Measurements from ENCODE around the gene CRCP.
"Not testable (repeated sequence)": the region's sequence is repeated elsewhere in the genome, so short reads cannot be mapped to it uniquely, and the experiment has no call there.

Gene CRCP

GRCh38 chr7:66156035-66156434 is 41.4 kb downstream of the CRCP start:
- not testable (repeated sequence) for DNase-seq (ENCODE audit: low spot score)

GRCh38 chr7:66157060-66157459 is 42.4 kb downstream of the CRCP start:
- no peak for DNase-seq (ENCODE audit: low spot score)

GRCh38 chr7:66162622-66163021 is 48.0 kb downstream of the CRCP start:
- DNase-seq (ENCODE audit: low spot score) = no peak

GRCh38 chr7:66163186-66163610 is 48.6 kb downstream of the CRCP start:
- no peak for DNase-seq (ENCODE audit: low spot score)

- no peak for DNase-seq (ENCODE audit: low spot score)
These were observed 49.7 kb downstream of the CRCP start for GRCh38 chr7:66164356-66164755.

GRCh38 chr7:66167773-66168387 is 53.2 kb downstream of the CRCP start:
- DNase-seq (ENCODE audit: low spot score) = no peak

GRCh38 chr7:66169616-66170015 is 55.0 kb downstream of the CRCP start:
- no peak for DNase-seq (ENCODE audit: low spot score)

- DNase-seq (ENCODE audit: low spot score) = no peak
These were observed 55.9 kb downstream of the CRCP start for GRCh38 chr7:66170309-66171231.

- not testable (repeated sequence) for DNase-seq (ENCODE audit: low spot score)
These were observed 58.1 kb downstream of the CRCP start for GRCh38 chr7:66172536-66173401.

GRCh38 chr7:66173856-66174255 is 59.2 kb downstream of the CRCP start:
- DNase-seq (ENCODE audit: low spot score) = no peak

- DNase-seq (ENCODE audit: low spot score) = not testable (repeated sequence)
These were observed 60.4 kb downstream of the CRCP start for GRCh38 chr7:66175006-66175405.

GRCh38 chr7:66176914-66177313 is 62.3 kb downstream of the CRCP start:
- no peak for DNase-seq (ENCODE audit: low spot score)

GRCh38 chr7:66178258-66178657 is 63.6 kb downstream of the CRCP start:
- DNase-seq (ENCODE audit: low spot score) = no peak

GRCh38 chr7:66181329-66181728 is 66.7 kb downstream of the CRCP start:
- no peak for DNase-seq (ENCODE audit: low spot score)

- DNase-seq (ENCODE audit: low spot score) = no peak
These were observed 67.2 kb downstream of the CRCP start for GRCh38 chr7:66181845-66182244.

- no peak for DNase-seq (ENCODE audit: low spot score)
These were observed 68.3 kb downstream of the CRCP start for GRCh38 chr7:66182920-66183319.

- DNase-seq (ENCODE audit: low spot score) = no peak
These were observed 69.1 kb downstream of the CRCP start for GRCh38 chr7:66183700-66184099.

GRCh38 chr7:66185680-66186187 is 71.1 kb downstream of the CRCP start:
- no peak for DNase-seq (ENCODE audit: low spot score)

- no peak for DNase-seq (ENCODE audit: low spot score)
These were observed 72.3 kb downstream of the CRCP start for GRCh38 chr7:66186991-66187390.

- no peak for DNase-seq (ENCODE audit: low spot score)
These were observed 73.3 kb downstream of the CRCP start for GRCh38 chr7:66187905-66188304.

- DNase-seq (ENCODE audit: low spot score) = no peak
These were observed 74.0 kb downstream of the CRCP start for GRCh38 chr7:66188645-66189044.

Measured in germinal center (tissue), 1 donor.